22Rv1 (cell line): ENCODE measurements around the gene CDC6.
"Not testable (repeated sequence)": the region's sequence is repeated elsewhere in the genome, so short reads cannot be mapped to it uniquely, and the experiment has no call there.

Experiments
- H3K27ac ChIP-seq: fragments of 450-650 bp; 2 replicates; pipeline ENCODE4 v1.5.1; 2017
- CTCF ChIP-seq: fragments of 450-650 bp; IDR thresholded peaks from 2 replicates; pipeline ENCODE4 v1.5.1; 2017; ENCODE audit warnings: mild to moderate bottlenecking
- ZFX ChIP-seq: fragments of 450-650 bp; IDR thresholded peaks from 2 replicates; pipeline ENCODE4 v1.6.1; 2017; ENCODE audit warnings: antibody characterized with exemption, borderline replicate concordance

CDC6 gene

GRCh38 chr17:40287159-40287493, 553 bp upstream of the CDC6 start:
- TF ChIP-seq ZFX: no peak
- no peak for TF ChIP-seq CTCF

GRCh38 chr17:40290629-40291280, 3.1 kb downstream of the CDC6 start:
- TF ChIP-seq ZFX (no peak), CTCF (peak; percentile 43)
- no peak overlapping the region for H3K27ac ChIP-seq

More at GRCh38 chr17:40287159-40287493, 553 bp upstream of the CDC6 start:
- H3K27ac ChIP-seq: peak overlapping the region; percentile 94

GRCh38 chr17:40291281-40291664, 3.6 kb downstream of the CDC6 start:
- TF ChIP-seq CTCF (no peak), ZFX (no peak)

GRCh38 chr17:40293363-40293762, 5.7 kb downstream of the CDC6 start:
- H3K27ac ChIP-seq: no peak overlapping the region
- TF ChIP-seq ZFX: no peak
- no peak for TF ChIP-seq CTCF

More at GRCh38 chr17:40291281-40291664, 3.6 kb downstream of the CDC6 start:
- H3K27ac ChIP-seq: no peak overlapping the region

- H3K27ac ChIP-seq: no peak overlapping the region
- TF ChIP-seq CTCF: no peak
- TF ChIP-seq ZFX: no peak
These were observed 8.1 kb downstream of the CDC6 start for GRCh38 chr17:40295488-40296436.

- no peak for TF ChIP-seq ZFX
- no peak for TF ChIP-seq CTCF
- no peak overlapping the region for H3K27ac ChIP-seq
These were observed 9.8 kb downstream of the CDC6 start for GRCh38 chr17:40297511-40297910.

- TF ChIP-seq ZFX (no peak), CTCF (no peak)
These were observed 11.0 kb downstream of the CDC6 start for GRCh38 chr17:40298726-40299125.

GRCh38 chr17:40299159-40299757, 11.6 kb downstream of the CDC6 start:
- H3K27ac ChIP-seq: not testable (repeated sequence)

More at GRCh38 chr17:40298726-40299125, 11.0 kb downstream of the CDC6 start:
- H3K27ac ChIP-seq: no peak overlapping the region
